DOHH2 (cell line): ENCODE measurements around the gene TMEM63C.

ENCODE experiments used
- H3F3A ChIP-seq: fragments of 200-600 bp; sonication (generic), shearing (Covaris generic); 2 replicates; pipeline ENCODE4 v1.6.0; 2016; ENCODE audit warnings: antibody characterized with exemption, mild to moderate bottlenecking; ENCODE audit not compliant: control insufficient read depth, insufficient read depth
- H3K27ac ChIP-seq: fragments of 200-600 bp; sonication (generic); 2 replicates; pipeline ENCODE4 v1.5.1; 2014; ENCODE audit warnings: low read depth, mild to moderate bottlenecking, low read length, moderate library complexity
- H3K27me3 ChIP-seq: fragments of 200-600 bp; sonication (generic); 2 replicates; pipeline ENCODE4 v1.6.1; 2014; ENCODE audit warnings: mild to moderate bottlenecking, low read length, mixed read lengths; ENCODE audit not compliant: control insufficient read depth
- H3K36me3 ChIP-seq: fragments of 200-600 bp; sonication (generic); 2 replicates; pipeline ENCODE4 v1.6.1; 2014; ENCODE audit warnings: mild to moderate bottlenecking, low read length, moderate library complexity, mixed read lengths; ENCODE audit not compliant: control insufficient read depth
- H3K4me1 ChIP-seq: fragments of 200-600 bp; sonication (generic); 2 replicates; pipeline ENCODE4 v1.6.1; 2014; ENCODE audit warnings: mild to moderate bottlenecking, low read length, mixed read lengths; ENCODE audit not compliant: control insufficient read depth
- H3K4me2 ChIP-seq: fragments of 200-600 bp; sonication (generic); 2 replicates; pipeline ENCODE4 v1.6.0; 2014; ENCODE audit warnings: mild to moderate bottlenecking, low read length, moderate library complexity
- H3K4me3 ChIP-seq: fragments of 200-600 bp; sonication (generic); 2 replicates; pipeline ENCODE4 v1.5.1; 2014; ENCODE audit warnings: mild to moderate bottlenecking, low read length, mixed read lengths
- H3K79me2 ChIP-seq: fragments of 200-600 bp; sonication (generic); 2 replicates; pipeline ENCODE4 v1.6.1; 2014; ENCODE audit warnings: mild to moderate bottlenecking, low read length, mixed read lengths; ENCODE audit not compliant: control insufficient read depth
- H3K9me2 ChIP-seq: fragments of 200-600 bp; sonication (generic); replicated peaks from 2 replicates; pipeline ENCODE4 v1.6.1; 2014; ENCODE audit warnings: mild to moderate bottlenecking, low read length, mixed read lengths; ENCODE audit not compliant: control insufficient read depth
- H3K9me3 ChIP-seq: fragments of 200-600 bp; sonication (generic); 2 replicates; pipeline ENCODE4 v1.6.1; 2014; ENCODE audit warnings: antibody characterized with exemption, low read length, mixed read lengths; ENCODE audit not compliant: control insufficient read depth, insufficient read depth
- H4K20me1 ChIP-seq: fragments of 200-600 bp; sonication (generic); 2 replicates; pipeline ENCODE4 v1.6.0; 2014; ENCODE audit warnings: low read depth, mild to moderate bottlenecking, antibody characterized with exemption, low read length, moderate library complexity; ENCODE audit not compliant: control insufficient read depth, insufficient read depth
- CTCF ChIP-seq: fragments of 200-600 bp; sonication (generic); IDR thresholded peaks from one replicate; pipeline ENCODE4 v1.5.1; 2014; ENCODE audit warnings: antibody characterized with exemption, mild to moderate bottlenecking, low read depth, low read length; ENCODE audit not compliant: poor library complexity, severe bottlenecking
- EZH2phosphoT487 ChIP-seq: fragments of 200-600 bp; sonication (generic); IDR thresholded peaks from 2 replicates; pipeline ENCODE4 v1.6.1; 2017; ENCODE audit warnings: borderline replicate concordance, mild to moderate bottlenecking, antibody characterized with exemption, low read length, moderate library complexity, mixed read lengths

TMEM63C gene

DNA sequence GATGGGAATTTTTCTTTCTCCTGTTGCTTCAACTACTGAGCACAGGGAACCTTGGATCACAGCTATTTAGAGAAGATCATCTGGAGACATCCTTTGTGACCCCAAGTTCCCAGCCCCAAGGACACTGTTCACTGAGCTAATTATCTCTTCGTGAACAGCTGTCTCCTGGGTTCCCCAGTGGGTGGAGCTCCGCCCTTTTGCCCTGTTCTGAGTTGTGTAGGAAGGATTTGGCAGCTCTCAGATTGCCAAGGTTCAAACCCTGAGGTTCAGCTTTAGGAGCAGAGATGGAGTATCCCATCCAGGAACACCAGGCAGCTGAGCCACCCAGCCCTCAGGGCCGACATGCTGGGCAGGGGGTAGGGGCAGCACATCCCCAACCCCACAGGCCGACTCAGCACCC lies 57.4 kb downstream of the TMEM63C start:
- no peaks in the 10 kb centered on the region for H3K27me3 ChIP-seq
- no peak overlapping the region for H3K4me2 ChIP-seq
- no peak overlapping the region for H3K4me3 ChIP-seq
- no peak for TF ChIP-seq EZH2phosphoT487
- no peak for TF ChIP-seq CTCF
- H3K9me2 ChIP-seq = no peaks in the 10 kb centered on the region
- H3K79me2 ChIP-seq = no peaks in the 10 kb centered on the region
- no peak overlapping the region for H3K27ac ChIP-seq
- H4K20me1 ChIP-seq = no peaks in the 10 kb centered on the region
- no peaks in the 10 kb centered on the region for H3K36me3 ChIP-seq
- H3F3A ChIP-seq = peaks cover 13% of the 10 kb centered on the region
- H3K9me3 ChIP-seq = no peaks in the 10 kb centered on the region
- H3K4me1 ChIP-seq = peaks cover 56% of the 10 kb centered on the region

DNA sequence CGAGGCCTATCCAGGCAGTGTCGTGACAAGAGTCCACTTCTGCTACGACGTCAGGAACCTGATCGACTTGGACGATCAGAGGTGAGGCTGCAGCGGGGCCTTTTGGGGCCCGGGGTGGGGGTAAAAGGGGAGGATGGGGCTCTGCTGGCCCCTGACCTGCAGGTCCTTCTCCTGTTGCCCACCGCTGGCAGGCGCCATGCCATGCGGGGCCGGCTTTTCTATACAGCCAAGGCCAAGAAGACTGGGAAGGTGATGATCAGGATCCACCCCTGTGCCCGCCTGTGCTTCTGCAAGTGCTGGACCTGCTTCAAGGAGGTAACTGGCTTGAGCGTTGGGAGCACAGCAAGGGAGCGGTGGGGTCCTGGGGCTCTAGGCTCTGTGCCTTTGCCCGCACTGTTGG lies 57.8 kb downstream of the TMEM63C start:
- no peak overlapping the region for H3K4me2 ChIP-seq
- no peak overlapping the region for H3K27ac ChIP-seq
- H3F3A ChIP-seq = peaks cover 15% of the 10 kb centered on the region
- no peaks in the 10 kb centered on the region for H3K9me2 ChIP-seq
- H4K20me1 ChIP-seq = no peaks in the 10 kb centered on the region
- peaks cover 3% of the 10 kb centered on the region for H3K36me3 ChIP-seq
- H3K4me1 ChIP-seq = peaks cover 60% of the 10 kb centered on the region
- no peak for TF ChIP-seq CTCF
- no peak for TF ChIP-seq EZH2phosphoT487
- no peak overlapping the region for H3K4me3 ChIP-seq
- H3K9me3 ChIP-seq = no peaks in the 10 kb centered on the region
- H3K79me2 ChIP-seq = no peaks in the 10 kb centered on the region
- H3K27me3 ChIP-seq = no peaks in the 10 kb centered on the region

DNA sequence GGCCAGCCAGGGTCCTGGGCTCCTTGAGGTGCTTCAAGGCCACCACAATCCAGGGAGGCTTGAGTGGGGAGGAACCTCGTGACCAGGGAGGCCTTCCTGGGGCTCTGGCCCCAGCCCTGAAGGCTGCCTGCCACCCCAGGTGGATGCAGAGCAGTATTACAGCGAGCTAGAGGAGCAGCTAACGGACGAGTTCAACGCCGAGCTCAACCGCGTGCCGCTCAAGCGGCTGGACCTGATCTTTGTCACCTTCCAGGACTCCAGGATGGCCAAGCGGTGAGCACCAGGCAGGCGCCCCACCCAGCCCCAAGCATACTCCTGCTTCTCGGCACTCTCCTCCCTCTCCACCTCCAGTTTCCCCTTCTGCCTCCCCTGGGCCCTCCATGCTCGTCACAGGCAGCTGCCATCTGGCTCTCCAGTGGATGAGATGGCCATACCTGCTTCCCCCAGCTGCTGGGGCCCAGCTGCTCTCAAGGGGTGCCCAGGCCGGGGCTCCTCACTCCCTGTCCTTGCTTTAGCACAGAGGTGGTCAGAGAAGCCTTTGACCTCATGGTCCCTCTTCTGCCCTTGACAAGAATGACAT lies 58.8 kb downstream of the TMEM63C start:
- H3F3A ChIP-seq = peaks cover 15% of the 10 kb centered on the region
- H3K79me2 ChIP-seq = no peaks in the 10 kb centered on the region
- H3K27me3 ChIP-seq = no peaks in the 10 kb centered on the region
- no peak overlapping the region for H3K27ac ChIP-seq
- peaks cover 70% of the 10 kb centered on the region for H3K4me1 ChIP-seq
- no peak overlapping the region for H3K4me3 ChIP-seq
- H3K36me3 ChIP-seq = peaks cover 5% of the 10 kb centered on the region
- no peaks in the 10 kb centered on the region for H3K9me2 ChIP-seq
- H3K9me3 ChIP-seq = no peaks in the 10 kb centered on the region
- H3K4me2 ChIP-seq = no peak overlapping the region
- no peaks in the 10 kb centered on the region for H4K20me1 ChIP-seq
- TF ChIP-seq EZH2phosphoT487 (no peak), CTCF (no peak)
